ENCODE data around the gene NLK.

NLK gene

GRCh38 chr17:28194382-28194781 is 151.9 kb downstream of the NLK start:
- no peaks in the 10 kb centered on the region for H3K4me1 ChIP-seq (ENCODE audit: insufficient read depth, low read length)
- ATAC-seq (ENCODE audit: insufficient read depth, low read depth) (no peak), DNase-seq (no peak)
- no peak overlapping the region for H3K9ac ChIP-seq (ENCODE audit: low read depth, low read length)
- H3K27me3 ChIP-seq (ENCODE audit: insufficient read depth, low read length, poor library complexity) = no peaks in the 10 kb centered on the region
- peaks cover 25% of the 10 kb centered on the region; the same call in 1 of the 2 replicates for H3K36me3 ChIP-seq (ENCODE audit: insufficient read depth, low read length)
- no peak for TF ChIP-seq EZH2 (IDR thresholded peaks at IDR 0.05; ENCODE audit: borderline replicate concordance, low read depth, low read length, severe bottlenecking)
- no peak for TF ChIP-seq CTCF (IDR thresholded peaks at IDR 0.05; ENCODE audit: borderline replicate concordance, extremely low read depth, low read length, poor library complexity, severe bottlenecking)
- H3K27ac ChIP-seq (ENCODE audit: low read length) = no peak overlapping the region
- no peaks in the 10 kb centered on the region for H3K79me2 ChIP-seq (ENCODE audit: insufficient read depth, low read length)
- H3K4me3 ChIP-seq (ENCODE audit: low read depth in 1 of 2, low read length in 2 of 2) = no peak overlapping the region
- H3K9me3 ChIP-seq (ENCODE audit: insufficient read depth, low read length, severe bottlenecking) = no peaks in the 10 kb centered on the region
- no peak overlapping the region for H2AFZ ChIP-seq (ENCODE audit: low read depth, low read length)
- no peak overlapping the region for H3K4me2 ChIP-seq (ENCODE audit: insufficient read depth, low read length)
- no peaks in the 10 kb centered on the region for H4K20me1 ChIP-seq (ENCODE audit: insufficient read depth, low read length)

GRCh38 chr17:28196636-28197035 is 154.2 kb downstream of the NLK start:
- ATAC-seq (ENCODE audit: insufficient read depth, low read depth) (no peak), DNase-seq (no peak)
- H2AFZ ChIP-seq (ENCODE audit: low read depth, low read length) = no peak overlapping the region
- no peaks in the 10 kb centered on the region for H3K27me3 ChIP-seq (ENCODE audit: insufficient read depth, low read length, poor library complexity)
- H3K4me2 ChIP-seq (ENCODE audit: insufficient read depth, low read length) = no peak overlapping the region
- no peaks in the 10 kb centered on the region for H4K20me1 ChIP-seq (ENCODE audit: insufficient read depth, low read length)
- H3K4me3 ChIP-seq (ENCODE audit: low read depth in 1 of 2, low read length in 2 of 2) = no peak overlapping the region
- H3K36me3 ChIP-seq (ENCODE audit: insufficient read depth, low read length) = peaks cover 16% of the 10 kb centered on the region; the same call in 1 of the 2 replicates
- H3K27ac ChIP-seq (ENCODE audit: low read length) = no peak overlapping the region
- no peaks in the 10 kb centered on the region for H3K4me1 ChIP-seq (ENCODE audit: insufficient read depth, low read length)
- no peak overlapping the region for H3K9ac ChIP-seq (ENCODE audit: low read depth, low read length)
- H3K9me3 ChIP-seq (ENCODE audit: insufficient read depth, low read length, severe bottlenecking) = no peaks in the 10 kb centered on the region
- TF ChIP-seq EZH2 (IDR thresholded peaks at IDR 0.05; ENCODE audit: borderline replicate concordance, low read depth, low read length, severe bottlenecking) = no peak
- no peak for TF ChIP-seq CTCF (IDR thresholded peaks at IDR 0.05; ENCODE audit: borderline replicate concordance, extremely low read depth, low read length, poor library complexity, severe bottlenecking)
- no peaks in the 10 kb centered on the region for H3K79me2 ChIP-seq (ENCODE audit: insufficient read depth, low read length)

GRCh38 chr17:28199115-28199514 is 156.6 kb downstream of the NLK start:
- H3K9ac ChIP-seq (ENCODE audit: low read depth, low read length) = no peak overlapping the region
- no peaks in the 10 kb centered on the region for H4K20me1 ChIP-seq (ENCODE audit: insufficient read depth, low read length)
- no peak overlapping the region for H3K27ac ChIP-seq (ENCODE audit: low read length)
- no peaks in the 10 kb centered on the region for H3K79me2 ChIP-seq (ENCODE audit: insufficient read depth, low read length)
- H3K36me3 ChIP-seq (ENCODE audit: insufficient read depth, low read length) = peaks cover 12% of the 10 kb centered on the region; the same call in 1 of the 2 replicates
- no peaks in the 10 kb centered on the region for H3K27me3 ChIP-seq (ENCODE audit: insufficient read depth, low read length, poor library complexity)
- TF ChIP-seq EZH2 (IDR thresholded peaks at IDR 0.05; ENCODE audit: borderline replicate concordance, low read depth, low read length, severe bottlenecking) (no peak), CTCF (IDR thresholded peaks at IDR 0.05; ENCODE audit: borderline replicate concordance, extremely low read depth, low read length, poor library complexity, severe bottlenecking) (no peak)
- no peak overlapping the region for H3K4me2 ChIP-seq (ENCODE audit: insufficient read depth, low read length)
- H2AFZ ChIP-seq (ENCODE audit: low read depth, low read length) = no peak overlapping the region
- H3K9me3 ChIP-seq (ENCODE audit: insufficient read depth, low read length, severe bottlenecking) = no peaks in the 10 kb centered on the region
- no peak for DNase-seq
- H3K4me3 ChIP-seq (ENCODE audit: low read depth in 1 of 2, low read length in 2 of 2) = no peak overlapping the region
- H3K4me1 ChIP-seq (ENCODE audit: insufficient read depth, low read length) = no peaks in the 10 kb centered on the region
- ATAC-seq (ENCODE audit: insufficient read depth, low read depth) = no peak

- no peak overlapping the region for H3K9ac ChIP-seq (ENCODE audit: low read depth, low read length)
- H3K27ac ChIP-seq (ENCODE audit: low read length) = no peak overlapping the region
- DNase-seq (no peak), ATAC-seq (ENCODE audit: insufficient read depth, low read depth) (no peak)
- H3K27me3 ChIP-seq (ENCODE audit: insufficient read depth, low read length, poor library complexity) = no peaks in the 10 kb centered on the region
- H3K36me3 ChIP-seq (ENCODE audit: insufficient read depth, low read length) = peaks cover 6% of the 10 kb centered on the region; the same call in 1 of the 2 replicates
- H4K20me1 ChIP-seq (ENCODE audit: insufficient read depth, low read length) = no peaks in the 10 kb centered on the region
- no peaks in the 10 kb centered on the region for H3K9me3 ChIP-seq (ENCODE audit: insufficient read depth, low read length, severe bottlenecking)
- H3K4me1 ChIP-seq (ENCODE audit: insufficient read depth, low read length) = no peaks in the 10 kb centered on the region
- H3K79me2 ChIP-seq (ENCODE audit: insufficient read depth, low read length) = no peaks in the 10 kb centered on the region
- H2AFZ ChIP-seq (ENCODE audit: low read depth, low read length) = no peak overlapping the region
- TF ChIP-seq CTCF (IDR thresholded peaks at IDR 0.05; ENCODE audit: borderline replicate concordance, extremely low read depth, low read length, poor library complexity, severe bottlenecking) (no peak), EZH2 (IDR thresholded peaks at IDR 0.05; ENCODE audit: borderline replicate concordance, low read depth, low read length, severe bottlenecking) (no peak)
- no peak overlapping the region for H3K4me3 ChIP-seq (ENCODE audit: low read depth in 1 of 2, low read length in 2 of 2)
- H3K4me2 ChIP-seq (ENCODE audit: insufficient read depth, low read length) = no peak overlapping the region
These were observed 157.3 kb downstream of the NLK start for GRCh38 chr17:28199728-28200127.
